ENCODE measurements around the gene S1PR3.

The S1PR3 gene

GRCh38 chr9:89039104-89039465 lies 47.8 kb downstream of the S1PR3 start:
- DNase-seq: no peak

- DNase-seq: no peak
Observed at GRCh38 chr9:89039664-89040063, 48.4 kb downstream of the S1PR3 start.

GRCh38 chr9:89042984-89043383 lies 51.7 kb downstream of the S1PR3 start:
- DNase-seq: no peak

- no peak for DNase-seq
Observed at GRCh38 chr9:89044104-89044503, 52.8 kb downstream of the S1PR3 start.

GRCh38 chr9:89044881-89045280 lies 53.6 kb downstream of the S1PR3 start:
- no peak for DNase-seq

- no peak for DNase-seq
Observed at GRCh38 chr9:89046832-89047231, 55.6 kb downstream of the S1PR3 start.

- DNase-seq: no peak
Observed at GRCh38 chr9:89047667-89048066, 56.4 kb downstream of the S1PR3 start.

GRCh38 chr9:89048616-89049015 lies 57.3 kb downstream of the S1PR3 start:
- no peak for DNase-seq

- no peak for DNase-seq
Observed at GRCh38 chr9:89049646-89050045, 58.4 kb downstream of the S1PR3 start.

- DNase-seq: no peak
Observed at GRCh38 chr9:89051421-89052025, 60.3 kb downstream of the S1PR3 start.

- no peak for DNase-seq
Observed at GRCh38 chr9:89052470-89053097, 61.3 kb downstream of the S1PR3 start.

- no peak for DNase-seq
Observed at GRCh38 chr9:89053301-89053700, 62.0 kb downstream of the S1PR3 start.
